PC-3 (cell line): ENCODE measurements around the gene GLIPR1L1. TPM values are rescaled to one million over a fixed set of nuclear protein-coding genes. Genes with fewer than 3 reads are reported as not detected.

Source experiments
- ATAC-seq: fragments of 200-7000 bp; cut with Tn5 transposase; 2 replicates; pipeline ENCODE4 v1.9.1; 2020; ENCODE audit warnings: mild to moderate bottlenecking, moderate library complexity
- BruUV-seq: library from RNA; stranded (reverse); fragments of 400-500 nt; replicated peaks from 2 replicates; lab custom pipeline; 2021; lab: Mats Ljungman, UMichigan
- CTCF ChIA-PET: fragments of 300-600 bp; sonication (Branson Sonifier 250); formaldehyde crosslinking; loops from one replicate; lab custom pipeline; 2022; ENCODE audit warnings: antibody characterized with exemption; lab: Charles Lee
- POLR2A ChIA-PET: fragments of 300-600 bp; sonication (Branson Sonifier 250); formaldehyde crosslinking; loops from one replicate; lab custom pipeline; 2022; ENCODE audit warnings: antibody characterized with exemption; ENCODE audit not compliant: unreplicated experiment; lab: Charles Lee
- DNase-seq: peaks from one replicate; pipeline ENCODE4 v3.0.0-alpha.2; 2015
- H2AFZ ChIP-seq: fragments of 300-600 bp; sonication (generic); 2 replicates; pipeline ENCODE4 v1.6.0; 2016; ENCODE audit warnings: antibody characterized with exemption, low read length
- H3F3A ChIP-seq: fragments of 300-600 bp; sonication (generic); one replicate; pipeline ENCODE4 v1.6.0; 2017; ENCODE audit warnings: antibody characterized with exemption, low read length, control low read depth, mild to moderate bottlenecking; ENCODE audit not compliant: unreplicated experiment
- H3K27ac ChIP-seq: fragments of 300-600 bp; sonication (generic); 2 replicates; pipeline ENCODE4 v1.5.1; 2016; ENCODE audit warnings: mild to moderate bottlenecking, low read length
- H3K27me3 ChIP-seq: fragments of 300-600 bp; sonication (generic); 2 replicates; pipeline ENCODE4 v1.6.1; 2016; ENCODE audit warnings: low read length, mixed read lengths
- H3K36me3 ChIP-seq: fragments of 300-600 bp; sonication (generic); 2 replicates; pipeline ENCODE4 v1.6.1; 2016; ENCODE audit warnings: low read depth, mixed run types, low read length, mixed read lengths
- H3K4me1 ChIP-seq: fragments of 300-600 bp; sonication (generic); 2 replicates; pipeline ENCODE4 v1.5.1; 2016; ENCODE audit warnings: low read length; ENCODE audit not compliant: insufficient read depth
- H3K4me2 ChIP-seq: fragments of 300-600 bp; sonication (generic); 2 replicates; pipeline ENCODE4 v1.6.0; 2016; ENCODE audit warnings: low read length
- H3K4me3 ChIP-seq: fragments of 300-600 bp; sonication (generic); 2 replicates; pipeline ENCODE4 v1.5.1; 2016; ENCODE audit warnings: mild to moderate bottlenecking, low read length, mixed read lengths
- H3K79me2 ChIP-seq: fragments of 300-600 bp; sonication (generic); 2 replicates; pipeline ENCODE4 v1.6.1; 2017; ENCODE audit warnings: low read length, mixed read lengths
- H3K9ac ChIP-seq: fragments of 300-600 bp; sonication (generic); 2 replicates; pipeline ENCODE4 v1.6.0; 2016; ENCODE audit warnings: mild to moderate bottlenecking, low read length
- H3K9me2 ChIP-seq: fragments of 300-600 bp; sonication (generic); replicated peaks from 2 replicates; pipeline ENCODE4 v1.6.1; 2016; ENCODE audit warnings: mixed run types, low read length, mixed read lengths
- H3K9me3 ChIP-seq: fragments of 300-600 bp; sonication (generic); 2 replicates; pipeline ENCODE4 v1.6.1; 2016; ENCODE audit warnings: low read length, mixed read lengths
- H4K20me1 ChIP-seq: fragments of 300-600 bp; sonication (generic); 2 replicates; pipeline ENCODE4 v1.6.1; 2016; ENCODE audit warnings: low read length, mixed read lengths
- EZH2 ChIP-seq: fragments of 300-600 bp; sonication (generic); IDR thresholded peaks from one replicate; pipeline ENCODE4 v1.6.1; 2017; ENCODE audit warnings: antibody characterized with exemption, mild to moderate bottlenecking, low read length; ENCODE audit not compliant: unreplicated experiment
- EZH2phosphoT487 ChIP-seq: fragments of 300-600 bp; sonication (generic); IDR thresholded peaks from 2 replicates; pipeline ENCODE4 v1.6.1; 2018; ENCODE audit warnings: mild to moderate bottlenecking, antibody characterized with exemption, low read length, borderline replicate concordance
- intact Hi-C: fragments of 100-400 bp; cut with micrococcal nuclease; formaldehyde crosslinking; loops from 2 replicates; pipeline ENCODE4 v1.9.0; 2023
- total RNA-seq: library from RNA; depleted of rRNA; stranded (reverse); fragments of >200 nt; gene quantifications from 2 replicates; pipeline ENCODE4 v1.2.3, GENCODE V29; 2014
- TF ChIP-seq, protein P1 (sequence below): fragments of 300-600 bp; sonication (generic); conservative IDR thresholded peaks from 2 replicates; pipeline ENCODE4 v1.5.1; 2017; ENCODE audit warnings: antibody characterized with exemption, low read depth, mild to moderate bottlenecking, low read length

The GLIPR1L1 gene
- total RNA-seq, 1 experiment from 2014 or later, result not detected

DNA sequence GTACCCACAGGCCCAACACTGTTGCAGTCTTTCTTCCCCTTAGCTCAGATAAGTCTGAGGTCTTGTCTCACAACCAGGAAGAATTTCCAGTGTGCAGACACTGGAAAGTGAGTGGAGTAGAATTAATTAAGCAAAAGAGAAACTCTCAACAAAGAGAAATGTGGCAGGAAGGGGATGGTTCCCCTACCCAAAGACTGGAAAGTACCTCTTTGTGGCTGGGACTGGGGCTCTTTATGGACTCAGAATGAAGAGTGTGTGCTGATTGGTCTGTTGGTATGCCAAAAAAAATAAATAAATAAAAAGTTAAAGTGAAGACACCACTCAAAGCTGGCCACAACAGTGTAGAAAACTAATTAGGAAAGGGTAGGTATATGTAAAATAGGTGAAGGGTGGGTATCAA, 26.4 kb downstream of the GLIPR1L1 start:
- no TSS peak for BruUV-seq
- no peaks in the 10 kb centered on the region for H3F3A ChIP-seq
- no peaks in the 10 kb centered on the region for H3K9me3 ChIP-seq
- intact Hi-C loops, result no loop called here
- DNase-seq, result no peak
- no peak for ATAC-seq
- H3K4me1 ChIP-seq, result no peaks in the 10 kb centered on the region
- no peaks in the 10 kb centered on the region for H4K20me1 ChIP-seq
- TF ChIP-seq EZH2phosphoT487, result no peak
- TF ChIP-seq, protein P1, sequence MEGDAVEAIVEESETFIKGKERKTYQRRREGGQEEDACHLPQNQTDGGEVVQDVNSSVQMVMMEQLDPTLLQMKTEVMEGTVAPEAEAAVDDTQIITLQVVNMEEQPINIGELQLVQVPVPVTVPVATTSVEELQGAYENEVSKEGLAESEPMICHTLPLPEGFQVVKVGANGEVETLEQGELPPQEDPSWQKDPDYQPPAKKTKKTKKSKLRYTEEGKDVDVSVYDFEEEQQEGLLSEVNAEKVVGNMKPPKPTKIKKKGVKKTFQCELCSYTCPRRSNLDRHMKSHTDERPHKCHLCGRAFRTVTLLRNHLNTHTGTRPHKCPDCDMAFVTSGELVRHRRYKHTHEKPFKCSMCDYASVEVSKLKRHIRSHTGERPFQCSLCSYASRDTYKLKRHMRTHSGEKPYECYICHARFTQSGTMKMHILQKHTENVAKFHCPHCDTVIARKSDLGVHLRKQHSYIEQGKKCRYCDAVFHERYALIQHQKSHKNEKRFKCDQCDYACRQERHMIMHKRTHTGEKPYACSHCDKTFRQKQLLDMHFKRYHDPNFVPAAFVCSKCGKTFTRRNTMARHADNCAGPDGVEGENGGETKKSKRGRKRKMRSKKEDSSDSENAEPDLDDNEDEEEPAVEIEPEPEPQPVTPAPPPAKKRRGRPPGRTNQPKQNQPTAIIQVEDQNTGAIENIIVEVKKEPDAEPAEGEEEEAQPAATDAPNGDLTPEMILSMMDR, result no peak
- no peak for TF ChIP-seq EZH2
- H3K9ac ChIP-seq, result no peak overlapping the region
- H3K36me3 ChIP-seq, result no peaks in the 10 kb centered on the region
- H3K27me3 ChIP-seq, result no peaks in the 10 kb centered on the region
- H3K4me2 ChIP-seq, result no peak overlapping the region
- no peak overlapping the region for H3K4me3 ChIP-seq
- POLR2A ChIA-PET, result no interaction called here
- H3K27ac ChIP-seq, result no peak overlapping the region
- no peaks in the 10 kb centered on the region for H3K9me2 ChIP-seq
- H2AFZ ChIP-seq, result no peak overlapping the region
- no peaks in the 10 kb centered on the region for H3K79me2 ChIP-seq
- CTCF ChIA-PET, result no interaction called here

DNA sequence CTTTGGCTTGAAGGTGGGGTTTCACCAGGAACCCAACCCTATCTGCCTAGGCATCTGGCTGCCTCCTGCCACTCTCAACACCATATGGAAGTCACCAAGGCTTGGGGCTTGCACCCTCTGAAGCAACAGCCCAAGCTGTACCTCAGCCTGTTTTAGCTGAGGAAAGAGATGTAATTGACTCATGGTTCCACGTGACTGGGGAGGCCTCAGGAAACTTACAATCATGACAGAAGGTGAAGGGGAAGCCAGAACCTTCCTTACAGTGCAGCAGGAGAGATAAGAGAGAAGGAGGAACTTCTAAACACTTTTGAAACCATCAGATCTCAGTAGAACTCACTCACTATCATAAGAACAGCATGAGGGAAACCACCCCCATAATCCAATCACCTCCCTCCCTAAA, 26.9 kb downstream of the GLIPR1L1 start:
- no peak overlapping the region for H3K4me2 ChIP-seq
- H3K27me3 ChIP-seq, result no peaks in the 10 kb centered on the region
- H3K9me2 ChIP-seq, result no peaks in the 10 kb centered on the region
- no peaks in the 10 kb centered on the region for H3F3A ChIP-seq
- ChIA-PET CTCF (no interaction called here), POLR2A (no interaction called here)
- H3K36me3 ChIP-seq, result no peaks in the 10 kb centered on the region
- TF ChIP-seq, protein P1, result no peak
- TF ChIP-seq EZH2phosphoT487 (no peak), EZH2 (no peak)
- intact Hi-C loops, result no loop called here
- H3K4me3 ChIP-seq, result no peak overlapping the region
- no peaks in the 10 kb centered on the region for H3K4me1 ChIP-seq
- no peak for ATAC-seq
- no peak overlapping the region for H2AFZ ChIP-seq
- H4K20me1 ChIP-seq, result no peaks in the 10 kb centered on the region
- H3K9ac ChIP-seq, result no peak overlapping the region
- no peaks in the 10 kb centered on the region for H3K9me3 ChIP-seq
- BruUV-seq, result no TSS peak
- no peaks in the 10 kb centered on the region for H3K79me2 ChIP-seq
- DNase-seq, result no peak
- H3K27ac ChIP-seq, result no peak overlapping the region

DNA sequence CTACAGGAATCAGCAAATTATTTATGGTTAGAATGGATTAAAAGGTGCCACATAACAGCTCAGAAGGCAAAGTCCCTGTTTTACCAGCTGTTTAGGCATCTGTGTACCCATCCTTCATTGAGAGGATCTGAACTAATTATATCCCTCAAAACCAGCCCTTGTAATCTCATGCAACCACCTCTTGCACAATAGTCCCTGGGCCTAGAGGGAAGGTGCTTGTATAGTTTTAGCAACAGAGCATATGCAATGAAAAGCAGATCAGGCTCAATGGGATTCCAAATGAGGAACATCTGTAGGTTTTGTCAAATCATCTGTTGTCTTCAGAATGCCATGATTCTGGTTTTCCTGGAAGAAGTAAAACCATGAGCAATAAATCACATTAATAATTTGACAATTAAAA, 30.4 kb downstream of the GLIPR1L1 start:
- Histone ChIP-seq H3K9me3 (no peaks in the 10 kb centered on the region), H3K4me3 (no peak overlapping the region), H3K4me2 (no peak overlapping the region), H3K36me3 (no peaks in the 10 kb centered on the region), H3K9me2 (no peaks in the 10 kb centered on the region), H3F3A (no peaks in the 10 kb centered on the region), H3K27me3 (no peaks in the 10 kb centered on the region), H2AFZ (no peak overlapping the region), H3K4me1 (no peaks in the 10 kb centered on the region), H3K9ac (no peak overlapping the region), H3K79me2 (no peaks in the 10 kb centered on the region), H3K27ac (no peak overlapping the region), H4K20me1 (no peaks in the 10 kb centered on the region)
- ATAC-seq, result no peak
- no TSS peak for BruUV-seq
- TF ChIP-seq, protein P1, result no peak
- TF ChIP-seq EZH2 (no peak), EZH2phosphoT487 (no peak)
- DNase-seq, result no peak
- ChIA-PET POLR2A (no interaction called here), CTCF (no interaction called here)
- intact Hi-C loops, result no loop called here
